Liver (tissue), 3 donors: ENCODE results near the gene ARMH1.

Experiments used
- CTCF ChIP-seq: fragments of 150-350 bp; IDR thresholded peaks from 2 replicates; pipeline ENCODE4 v1.5.1; 2017; ENCODE audit warnings: improper control_type of control experiment, low read depth, low read length; ENCODE audit not compliant: missing input control
- FOXA2 ChIP-seq: IDR thresholded peaks from 2 replicates; pipeline ENCODE4 v1.6.1; 2016; ENCODE audit warnings: antibody characterized with exemption
- GABPA ChIP-seq, 2 donors: IDR thresholded peaks in 1 of 2; conservative IDR thresholded peaks in 1 of 2; 2 replicates each; pipeline ENCODE4 v1.6.1; 2016; ENCODE audit warnings: antibody characterized with exemption in 2 of 2, mild to moderate bottlenecking in 1 of 2, moderate library complexity in 1 of 2
- YY1 ChIP-seq: IDR thresholded peaks from 2 replicates; pipeline ENCODE4 v1.6.1; 2016; ENCODE audit warnings: antibody characterized with exemption, mild to moderate bottlenecking
- donor health status: healthy.
- donor health status: healthy.

- TF ChIP-seq CTCF (no peak), YY1 (no peak), GABPA (IDR thresholded peaks at IDR 0.05 in 1 of 2, conservative IDR thresholded peaks at IDR 0.05 in 1 of 2) (no peak), FOXA2 (no peak)
Measured at GRCh38 chr1:44705938-44706337, 31.4 kb downstream of the ARMH1 start.
